DND-41 (cell line): ENCODE data around the gene METRN.

ENCODE experiments used
- CTCF ChIP-seq: IDR thresholded peaks from 2 replicates; pipeline ENCODE4 v1.5.1; 2012; ENCODE audit warnings: borderline replicate concordance, low read length, moderate library complexity, mild to moderate bottlenecking; ENCODE audit not compliant: poor library complexity, severe bottlenecking; ENCODE audit errors: extremely low read depth
- EZH2 ChIP-seq: IDR thresholded peaks from 3 replicates; pipeline ENCODE4 v1.6.1; 2012; ENCODE audit warnings: borderline replicate concordance, low read depth, mild to moderate bottlenecking, moderate library complexity, low read length, inconsistent platforms; ENCODE audit not compliant: severe bottlenecking

GRCh38 chr16:720990-721764 is 6.3 kb downstream of the METRN start, which contains the start of gene ANTKMT:
- TF ChIP-seq CTCF (no peak), EZH2 (no peak)
